ENCODE results near the gene CHI3L2.

DNA sequence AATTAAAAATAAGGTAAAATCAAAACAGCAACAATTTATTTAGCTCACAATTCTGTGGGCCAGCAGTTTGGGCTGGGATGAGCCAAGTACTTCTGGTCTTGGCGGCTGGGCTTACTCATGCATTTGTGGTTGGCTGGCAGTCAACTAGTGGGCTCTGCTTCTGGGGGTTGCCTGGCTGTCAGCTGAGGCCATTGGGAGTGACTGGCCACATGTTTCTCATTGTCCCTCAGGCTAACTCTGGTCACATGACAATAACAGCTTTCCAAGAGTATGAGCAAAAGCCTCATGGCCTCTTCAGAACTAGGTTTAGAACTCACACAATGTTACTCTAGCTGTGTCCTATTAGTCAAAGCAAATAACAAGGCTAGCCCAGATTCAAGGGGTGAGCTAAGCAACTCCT lies 47.6 kb downstream of the CHI3L2 start:
- TF ChIP-seq, protein P1, sequence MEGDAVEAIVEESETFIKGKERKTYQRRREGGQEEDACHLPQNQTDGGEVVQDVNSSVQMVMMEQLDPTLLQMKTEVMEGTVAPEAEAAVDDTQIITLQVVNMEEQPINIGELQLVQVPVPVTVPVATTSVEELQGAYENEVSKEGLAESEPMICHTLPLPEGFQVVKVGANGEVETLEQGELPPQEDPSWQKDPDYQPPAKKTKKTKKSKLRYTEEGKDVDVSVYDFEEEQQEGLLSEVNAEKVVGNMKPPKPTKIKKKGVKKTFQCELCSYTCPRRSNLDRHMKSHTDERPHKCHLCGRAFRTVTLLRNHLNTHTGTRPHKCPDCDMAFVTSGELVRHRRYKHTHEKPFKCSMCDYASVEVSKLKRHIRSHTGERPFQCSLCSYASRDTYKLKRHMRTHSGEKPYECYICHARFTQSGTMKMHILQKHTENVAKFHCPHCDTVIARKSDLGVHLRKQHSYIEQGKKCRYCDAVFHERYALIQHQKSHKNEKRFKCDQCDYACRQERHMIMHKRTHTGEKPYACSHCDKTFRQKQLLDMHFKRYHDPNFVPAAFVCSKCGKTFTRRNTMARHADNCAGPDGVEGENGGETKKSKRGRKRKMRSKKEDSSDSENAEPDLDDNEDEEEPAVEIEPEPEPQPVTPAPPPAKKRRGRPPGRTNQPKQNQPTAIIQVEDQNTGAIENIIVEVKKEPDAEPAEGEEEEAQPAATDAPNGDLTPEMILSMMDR (IDR thresholded peaks at IDR 0.05), result no peak
- TF ChIP-seq EZH2 (IDR thresholded peaks at IDR 0.05; ENCODE audit: borderline replicate concordance, insufficient read depth, low read depth, low read length, poor library complexity, severe bottlenecking), result no peak

Data from B cell (primary cell).